HepG2 (cell line): ENCODE measurements around the gene TULP4. TPM values are rescaled to one million over a fixed set of nuclear protein-coding genes. Genes with fewer than 3 reads are reported as not detected.

Experiments
- ATF7 ChIP-seq, 2 experiments: fragments of 450-650 bp in 1 of 2; sonication (generic) in 1 of 2; formaldehyde crosslinking in 1 of 2; IDR thresholded peaks; 2 replicates each; pipeline versions ENCODE4 v1.4.0 to v1.6.1; 2016 to 2020; ENCODE audit warnings: antibody characterized with exemption in 1 of 2, mild to moderate bottlenecking in 1 of 2, missing genetic modification reagents in 1 of 2
- CREM ChIP-seq, 2 experiments: sonication (generic) in 1 of 2; formaldehyde crosslinking in 1 of 2; IDR thresholded peaks; 2 replicates each; pipeline versions ENCODE4 v1.4.0 to v1.6.1; 2016 to 2020; ENCODE audit warnings: antibody characterized with exemption in 1 of 2, mild to moderate bottlenecking in 1 of 2, missing genetic modification reagents in 1 of 2
- DNMT3B ChIP-seq: conservative IDR thresholded peaks from 2 replicates; pipeline ENCODE4 v1.6.1; 2016; ENCODE audit warnings: missing biosample characterization, control low read depth
- EHMT2 ChIP-seq: fragments of 200-600 bp; sonication (generic); IDR thresholded peaks from 2 replicates; pipeline ENCODE4 v1.7.0; 2017; ENCODE audit warnings: antibody characterized with exemption, low read depth, low read length, borderline replicate concordance
- HOXA7 ChIP-seq: sonication (generic); formaldehyde crosslinking; IDR thresholded peaks from 2 replicates; pipeline ENCODE4 v1.8.1; 2022; ENCODE audit warnings: mild to moderate bottlenecking, missing genetic modification reagents, moderate library complexity
- KMT2A ChIP-seq: sonication (generic); formaldehyde crosslinking; IDR thresholded peaks from 2 replicates; pipeline ENCODE4 v1.4.0; 2020; ENCODE audit warnings: missing genetic modification reagents
- ONECUT2 ChIP-seq: sonication (generic); formaldehyde crosslinking; IDR thresholded peaks from 2 replicates; pipeline ENCODE4 v1.4.0; 2020; ENCODE audit warnings: missing genetic modification reagents
- TEAD3 ChIP-seq: optimal IDR thresholded peaks from 2 replicates; pipeline ENCODE3; 2016; ENCODE audit warnings: borderline replicate concordance
- ZFP36L2 ChIP-seq: sonication (generic); formaldehyde crosslinking; IDR thresholded peaks from 2 replicates; pipeline ENCODE4 v1.4.0; 2020; ENCODE audit warnings: missing genetic modification reagents
- ZIK1 ChIP-seq: sonication (generic); formaldehyde crosslinking; IDR thresholded peaks from 2 replicates; pipeline ENCODE4 v1.5.0; 2020; ENCODE audit warnings: mild to moderate bottlenecking, low read depth, missing genetic modification reagents, borderline replicate concordance
- ZNF317 ChIP-seq: sonication (generic); formaldehyde crosslinking; IDR thresholded peaks from 2 replicates; pipeline ENCODE4 v1.5.0; 2020; ENCODE audit warnings: mild to moderate bottlenecking, missing genetic modification reagents
- ZNF547 ChIP-seq: sonication (generic); formaldehyde crosslinking; IDR thresholded peaks from 2 replicates; pipeline ENCODE4 v1.5.1; 2020; ENCODE audit warnings: mild to moderate bottlenecking, missing genetic modification reagents
- ZNF737 ChIP-seq: sonication (generic); formaldehyde crosslinking; IDR thresholded peaks from 2 replicates; pipeline ENCODE4 v1.5.0; 2020; ENCODE audit warnings: missing genetic modification reagents, mild to moderate bottlenecking, borderline replicate concordance
- ZNF841 ChIP-seq: sonication (generic); formaldehyde crosslinking; IDR thresholded peaks from 2 replicates; pipeline ENCODE4 v1.8.1; 2023; ENCODE audit warnings: missing genetic modification reagents, borderline replicate concordance
- polyA plus RNA-seq, 8 experiments: library from polyadenylated mRNA; depleted of rRNA in 3 of 8; stranded (reverse) in 7 of 8; unstranded in 1 of 8; fragments of >200 nt; fragmentation: Illumina TruSeq in 4 of 8; extraction: Trizol in 4 of 8; gene quantifications; 2 replicates each; pipeline versions ENCODE4 v1.2.1 to v1.2.3, GENCODE V29; 2011 to 2016; ENCODE audit warnings: low read depth in 4 of 8, missing spikeins in 1 of 8, mixed read lengths in 1 of 8; ENCODE audit not compliant: insufficient read depth in 1 of 8
- total RNA-seq, 5 experiments: library from RNA; depleted of rRNA; stranded (reverse); fragments of >200 nt; fragmentation: Illumina TruSeq; extraction: Trizol; gene quantifications; 2 replicates each; pipeline ENCODE4 v1.2.3, GENCODE V29; 2016; ENCODE audit warnings: low read depth in 1 of 5
- TF ChIP-seq, protein P1 (sequence below): sonication (generic); formaldehyde crosslinking; conservative IDR thresholded peaks from 2 replicates; pipeline ENCODE4 v1.4.0; 2020; ENCODE audit warnings: missing genetic modification reagents
- TF ChIP-seq, protein P2 (sequence below): sonication (generic); IDR thresholded peaks from 2 replicates; pipeline ENCODE4 v1.6.1; 2016; ENCODE audit warnings: low read depth, borderline replicate concordance
- TF ChIP-seq, protein P3 (sequence below): sonication (generic); formaldehyde crosslinking; IDR thresholded peaks from 2 replicates; pipeline ENCODE4 v1.4.0; 2020; ENCODE audit warnings: missing genetic modification reagents
- TF ChIP-seq, protein P4 (sequence below): sonication (generic); formaldehyde crosslinking; IDR thresholded peaks from 2 replicates; pipeline ENCODE4 v1.4.0; 2020; ENCODE audit warnings: mild to moderate bottlenecking, missing genetic modification reagents
- TF ChIP-seq, protein P5 (sequence below): sonication (generic); formaldehyde crosslinking; IDR thresholded peaks from 2 replicates; pipeline ENCODE4 v1.5.0; 2020; ENCODE audit warnings: missing genetic modification reagents

The TULP4 gene
- total and polyA plus RNA-seq, 2 of the 13 experiments (the other 11 are each of a cell fraction or from before 2014, with no cell fraction given) = 21.1 to 122 TPM

DNA sequence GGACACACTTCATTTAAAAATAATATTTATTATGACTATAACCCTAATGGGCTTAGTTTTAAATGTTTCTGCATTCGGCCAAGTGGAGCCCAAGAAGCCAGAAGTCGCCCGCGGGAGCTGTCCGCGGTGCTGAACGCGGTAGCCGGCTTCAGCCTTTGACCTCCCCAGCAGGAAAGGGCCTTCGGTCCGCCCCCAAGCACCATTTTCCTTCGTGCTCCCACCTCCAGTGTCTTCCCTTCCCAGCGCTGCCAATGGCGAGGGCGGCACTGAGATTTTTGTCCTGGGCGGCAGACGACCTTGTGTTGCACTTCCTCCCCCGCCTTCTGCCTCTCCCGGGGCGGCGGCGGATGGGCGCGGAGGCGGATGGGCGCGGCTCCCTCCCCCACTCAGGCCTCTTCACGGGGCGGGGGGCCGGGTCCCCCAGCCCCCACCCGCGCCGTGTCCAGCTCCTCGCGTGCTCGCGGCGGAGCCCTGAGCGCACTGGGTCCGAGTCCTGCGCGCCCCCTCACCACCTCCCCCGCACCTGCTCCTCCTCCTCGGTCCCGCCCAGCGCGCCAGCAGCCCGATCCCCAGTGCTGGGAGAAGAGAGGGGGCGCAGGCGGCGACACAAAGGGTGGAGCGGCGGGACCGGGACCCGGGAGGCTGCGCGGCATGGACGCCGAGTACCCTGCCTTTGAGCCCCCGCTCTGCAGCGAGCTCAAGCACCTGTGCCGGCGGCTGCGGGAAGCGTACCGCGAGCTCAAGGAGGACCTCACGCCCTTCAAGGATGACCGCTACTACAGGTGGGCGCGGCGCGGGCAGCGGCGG, 224.0 kb downstream of the TULP4 start (continued):
- peak; percentile 100 for TF ChIP-seq EHMT2
- TF ChIP-seq, protein P1, sequence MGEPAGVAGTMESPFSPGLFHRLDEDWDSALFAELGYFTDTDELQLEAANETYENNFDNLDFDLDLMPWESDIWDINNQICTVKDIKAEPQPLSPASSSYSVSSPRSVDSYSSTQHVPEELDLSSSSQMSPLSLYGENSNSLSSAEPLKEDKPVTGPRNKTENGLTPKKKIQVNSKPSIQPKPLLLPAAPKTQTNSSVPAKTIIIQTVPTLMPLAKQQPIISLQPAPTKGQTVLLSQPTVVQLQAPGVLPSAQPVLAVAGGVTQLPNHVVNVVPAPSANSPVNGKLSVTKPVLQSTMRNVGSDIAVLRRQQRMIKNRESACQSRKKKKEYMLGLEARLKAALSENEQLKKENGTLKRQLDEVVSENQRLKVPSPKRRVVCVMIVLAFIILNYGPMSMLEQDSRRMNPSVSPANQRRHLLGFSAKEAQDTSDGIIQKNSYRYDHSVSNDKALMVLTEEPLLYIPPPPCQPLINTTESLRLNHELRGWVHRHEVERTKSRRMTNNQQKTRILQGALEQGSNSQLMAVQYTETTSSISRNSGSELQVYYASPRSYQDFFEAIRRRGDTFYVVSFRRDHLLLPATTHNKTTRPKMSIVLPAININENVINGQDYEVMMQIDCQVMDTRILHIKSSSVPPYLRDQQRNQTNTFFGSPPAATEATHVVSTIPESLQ = peak; percentile 98
- TF ChIP-seq ZNF317 (CRISPR knock-in tag) = peak; percentile 93
- peak; percentile 75 for TF ChIP-seq TEAD3
- peak; percentile 76; the same call in 1 of the 2 replicates for TF ChIP-seq ZIK1
- TF ChIP-seq, protein P2, sequence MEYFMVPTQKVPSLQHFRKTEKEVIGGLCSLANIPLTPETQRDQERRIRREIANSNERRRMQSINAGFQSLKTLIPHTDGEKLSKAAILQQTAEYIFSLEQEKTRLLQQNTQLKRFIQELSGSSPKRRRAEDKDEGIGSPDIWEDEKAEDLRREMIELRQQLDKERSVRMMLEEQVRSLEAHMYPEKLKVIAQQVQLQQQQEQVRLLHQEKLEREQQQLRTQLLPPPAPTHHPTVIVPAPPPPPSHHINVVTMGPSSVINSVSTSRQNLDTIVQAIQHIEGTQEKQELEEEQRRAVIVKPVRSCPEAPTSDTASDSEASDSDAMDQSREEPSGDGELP = 0 out of 2 replicates have a peak, but pooled peaks have one; percentile 12
- no peak for TF ChIP-seq CREM (IDR thresholded peaks at IDR 0.05)
- no peak for TF ChIP-seq CREM (CRISPR knock-in tag; IDR thresholded peaks at IDR 0.05)
- TF ChIP-seq ZNF737 (CRISPR knock-in tag) = peak; percentile 95
- no peak for TF ChIP-seq ATF7 (IDR thresholded peaks at IDR 0.05)
- no peak for TF ChIP-seq ATF7 (CRISPR knock-in tag; IDR thresholded peaks at IDR 0.05)
- peak; percentile 95 for TF ChIP-seq HOXA7 (CRISPR knock-in tag)
- TF ChIP-seq ZNF841 = peak; percentile 94
- TF ChIP-seq DNMT3B (CRISPR knock-in tag) = peak; percentile 99
- TF ChIP-seq ZFP36L2 (CRISPR knock-in tag) = peak; percentile 98
- TF ChIP-seq, protein P3, sequence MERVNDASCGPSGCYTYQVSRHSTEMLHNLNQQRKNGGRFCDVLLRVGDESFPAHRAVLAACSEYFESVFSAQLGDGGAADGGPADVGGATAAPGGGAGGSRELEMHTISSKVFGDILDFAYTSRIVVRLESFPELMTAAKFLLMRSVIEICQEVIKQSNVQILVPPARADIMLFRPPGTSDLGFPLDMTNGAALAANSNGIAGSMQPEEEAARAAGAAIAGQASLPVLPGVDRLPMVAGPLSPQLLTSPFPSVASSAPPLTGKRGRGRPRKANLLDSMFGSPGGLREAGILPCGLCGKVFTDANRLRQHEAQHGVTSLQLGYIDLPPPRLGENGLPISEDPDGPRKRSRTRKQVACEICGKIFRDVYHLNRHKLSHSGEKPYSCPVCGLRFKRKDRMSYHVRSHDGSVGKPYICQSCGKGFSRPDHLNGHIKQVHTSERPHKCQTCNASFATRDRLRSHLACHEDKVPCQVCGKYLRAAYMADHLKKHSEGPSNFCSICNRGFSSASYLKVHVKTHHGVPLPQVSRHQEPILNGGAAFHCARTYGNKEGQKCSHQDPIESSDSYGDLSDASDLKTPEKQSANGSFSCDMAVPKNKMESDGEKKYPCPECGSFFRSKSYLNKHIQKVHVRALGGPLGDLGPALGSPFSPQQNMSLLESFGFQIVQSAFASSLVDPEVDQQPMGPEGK (CRISPR knock-in tag) = peak; percentile 93
- TF ChIP-seq ZNF547 = peak; percentile 88
- TF ChIP-seq, protein P4, sequence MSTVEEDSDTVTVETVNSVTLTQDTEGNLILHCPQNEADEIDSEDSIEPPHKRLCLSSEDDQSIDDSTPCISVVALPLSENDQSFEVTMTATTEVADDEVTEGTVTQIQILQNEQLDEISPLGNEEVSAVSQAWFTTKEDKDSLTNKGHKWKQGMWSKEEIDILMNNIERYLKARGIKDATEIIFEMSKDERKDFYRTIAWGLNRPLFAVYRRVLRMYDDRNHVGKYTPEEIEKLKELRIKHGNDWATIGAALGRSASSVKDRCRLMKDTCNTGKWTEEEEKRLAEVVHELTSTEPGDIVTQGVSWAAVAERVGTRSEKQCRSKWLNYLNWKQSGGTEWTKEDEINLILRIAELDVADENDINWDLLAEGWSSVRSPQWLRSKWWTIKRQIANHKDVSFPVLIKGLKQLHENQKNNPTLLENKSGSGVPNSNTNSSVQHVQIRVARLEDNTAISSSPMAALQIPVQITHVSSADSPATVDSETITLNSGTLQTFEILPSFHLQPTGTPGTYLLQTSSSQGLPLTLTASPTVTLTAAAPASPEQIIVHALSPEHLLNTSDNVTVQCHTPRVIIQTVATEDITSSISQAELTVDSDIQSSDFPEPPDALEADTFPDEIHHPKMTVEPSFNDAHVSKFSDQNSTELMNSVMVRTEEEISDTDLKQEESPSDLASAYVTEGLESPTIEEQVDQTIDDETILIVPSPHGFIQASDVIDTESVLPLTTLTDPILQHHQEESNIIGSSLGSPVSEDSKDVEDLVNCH (CRISPR knock-in tag) = peak; percentile 79; the same call in 1 of the 2 replicates
- TF ChIP-seq ONECUT2 = peak; percentile 72
- peak; percentile 85 for TF ChIP-seq KMT2A (CRISPR knock-in tag)
- TF ChIP-seq, protein P5, sequence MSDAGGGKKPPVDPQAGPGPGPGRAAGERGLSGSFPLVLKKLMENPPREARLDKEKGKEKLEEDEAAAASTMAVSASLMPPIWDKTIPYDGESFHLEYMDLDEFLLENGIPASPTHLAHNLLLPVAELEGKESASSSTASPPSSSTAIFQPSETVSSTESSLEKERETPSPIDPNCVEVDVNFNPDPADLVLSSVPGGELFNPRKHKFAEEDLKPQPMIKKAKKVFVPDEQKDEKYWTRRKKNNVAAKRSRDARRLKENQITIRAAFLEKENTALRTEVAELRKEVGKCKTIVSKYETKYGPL (CRISPR knock-in tag) = peak; percentile 96
